ENCODE results near the gene NTN5. TPM values are rescaled to one million over a fixed set of nuclear protein-coding genes. Genes with fewer than 3 reads are reported as not detected.

Gene NTN5
- polyA plus RNA-seq, 2 donors: 0.25 to 0.39 TPM

GRCh38 chr19:48673436-48674100 is 751 bp upstream of the NTN5 start:
- Histone ChIP-seq H3K27me3 (ENCODE audit: control insufficient read depth in 1 of 2, insufficient read depth in 2 of 2, low read length in 2 of 2) (no peaks in the 10 kb centered on the region), H3K27ac (ENCODE audit: low read depth in 2 of 2, low read length in 1 of 2) (no peak overlapping the region), H3K9me3 (ENCODE audit: control insufficient read depth in 2 of 2, insufficient read depth in 1 of 2, low read depth in 1 of 2, low read length in 1 of 2) (no peaks in the 10 kb centered on the region), H3K4me3 (ENCODE audit: low read depth in 1 of 2, low read length in 2 of 2) (no peak overlapping the region), H3K4me1 (ENCODE audit: control insufficient read depth in 2 of 2, insufficient read depth in 2 of 2, low read length in 1 of 2) (peaks cover 3% of the 10 kb centered on the region in 2 donors), H3K36me3 (ENCODE audit: control insufficient read depth in 2 of 2, insufficient read depth in 2 of 2, low read length in 1 of 2) (no peaks in the 10 kb centered on the region)
- 82 to 83% methylated on average over 25 of the region's 25 CpGs for WGBS, 2 donors

- Histone ChIP-seq H3K27me3 (ENCODE audit: control insufficient read depth in 1 of 2, insufficient read depth in 2 of 2, low read length in 2 of 2) (no peaks in the 10 kb centered on the region), H3K4me1 (ENCODE audit: control insufficient read depth in 2 of 2, insufficient read depth in 2 of 2, low read length in 1 of 2) (peaks cover 0 to 2% of the 10 kb centered on the region in 2 donors), H3K4me3 (ENCODE audit: low read depth in 1 of 2, low read length in 2 of 2) (no peak overlapping the region), H3K36me3 (ENCODE audit: control insufficient read depth in 2 of 2, insufficient read depth in 2 of 2, low read length in 1 of 2) (no peaks in the 10 kb centered on the region), H3K9me3 (ENCODE audit: control insufficient read depth in 2 of 2, insufficient read depth in 1 of 2, low read depth in 1 of 2, low read length in 1 of 2) (no peaks in the 10 kb centered on the region), H3K27ac (ENCODE audit: low read depth in 2 of 2, low read length in 1 of 2) (no peak overlapping the region)
- 69 to 74% methylated on average over 9 to 10 of the region's 10 CpGs for WGBS, 2 donors
Observed at GRCh38 chr19:48671446-48671995, 1.3 kb downstream of the NTN5 start.

GRCh38 chr19:48670699-48671445 is 1.9 kb downstream of the NTN5 start:
- WGBS, 2 donors: 80 to 83% methylated on average over 21 of the region's 21 CpGs
- Histone ChIP-seq H3K4me1 (ENCODE audit: control insufficient read depth in 2 of 2, insufficient read depth in 2 of 2, low read length in 1 of 2) (no peaks in the 10 kb centered on the region), H3K36me3 (ENCODE audit: control insufficient read depth in 2 of 2, insufficient read depth in 2 of 2, low read length in 1 of 2) (no peaks in the 10 kb centered on the region), H3K27me3 (ENCODE audit: control insufficient read depth in 1 of 2, insufficient read depth in 2 of 2, low read length in 2 of 2) (no peaks in the 10 kb centered on the region), H3K9me3 (ENCODE audit: control insufficient read depth in 2 of 2, insufficient read depth in 1 of 2, low read depth in 1 of 2, low read length in 1 of 2) (no peaks in the 10 kb centered on the region), H3K27ac (ENCODE audit: low read depth in 2 of 2, low read length in 1 of 2) (no peak overlapping the region), H3K4me3 (ENCODE audit: low read depth in 1 of 2, low read length in 2 of 2) (no peak overlapping the region)

GRCh38 chr19:48669903-48670668 is 2.7 kb downstream of the NTN5 start:
- H3K27me3 ChIP-seq (ENCODE audit: control insufficient read depth in 1 of 2, insufficient read depth in 2 of 2, low read length in 2 of 2): no peaks in the 10 kb centered on the region
- H3K4me3 ChIP-seq (ENCODE audit: low read depth in 1 of 2, low read length in 2 of 2): no peak overlapping the region
- H3K4me1 ChIP-seq (ENCODE audit: control insufficient read depth in 2 of 2, insufficient read depth in 2 of 2, low read length in 1 of 2): no peaks in the 10 kb centered on the region
- H3K9me3 ChIP-seq (ENCODE audit: control insufficient read depth in 2 of 2, insufficient read depth in 1 of 2, low read depth in 1 of 2, low read length in 1 of 2): no peaks in the 10 kb centered on the region
- no peak overlapping the region for H3K27ac ChIP-seq (ENCODE audit: low read depth in 2 of 2, low read length in 1 of 2)
- 93 to 97% methylated on average over 26 of the region's 26 CpGs for WGBS, 2 donors
- H3K36me3 ChIP-seq (ENCODE audit: control insufficient read depth in 2 of 2, insufficient read depth in 2 of 2, low read length in 1 of 2): no peaks in the 10 kb centered on the region

- H3K27ac ChIP-seq (ENCODE audit: low read depth in 2 of 2, low read length in 1 of 2): no peak overlapping the region
- H3K27me3 ChIP-seq (ENCODE audit: control insufficient read depth in 1 of 2, insufficient read depth in 2 of 2, low read length in 2 of 2): no peaks in the 10 kb centered on the region
- 90 to 96% methylated on average over 2 of the region's 2 CpGs for WGBS, 2 donors
- H3K36me3 ChIP-seq (ENCODE audit: control insufficient read depth in 2 of 2, insufficient read depth in 2 of 2, low read length in 1 of 2): no peaks in the 10 kb centered on the region
- no peaks in the 10 kb centered on the region for H3K9me3 ChIP-seq (ENCODE audit: control insufficient read depth in 2 of 2, insufficient read depth in 1 of 2, low read depth in 1 of 2, low read length in 1 of 2)
- no peak overlapping the region for H3K4me3 ChIP-seq (ENCODE audit: low read depth in 1 of 2, low read length in 2 of 2)
- H3K4me1 ChIP-seq (ENCODE audit: control insufficient read depth in 2 of 2, insufficient read depth in 2 of 2, low read length in 1 of 2): no peaks in the 10 kb centered on the region
Observed at GRCh38 chr19:48668761-48669160, 4.1 kb downstream of the NTN5 start.

- Histone ChIP-seq H3K27ac (ENCODE audit: low read depth in 2 of 2, low read length in 1 of 2) (no peak overlapping the region), H3K4me3 (ENCODE audit: low read depth in 1 of 2, low read length in 2 of 2) (no peak overlapping the region)
- 63 to 69% methylated on average over 3 of the region's 3 CpGs for WGBS, 2 donors
Observed at GRCh38 chr19:48668332-48668731, 4.5 kb downstream of the NTN5 start.

GRCh38 chr19:48665786-48666185 is 7.0 kb downstream of the NTN5 start:
- H3K9me3 ChIP-seq (ENCODE audit: control insufficient read depth in 2 of 2, insufficient read depth in 1 of 2, low read depth in 1 of 2, low read length in 1 of 2): no peaks in the 10 kb centered on the region

More at GRCh38 chr19:48668332-48668731, 4.5 kb downstream of the NTN5 start:
- H3K27me3 ChIP-seq (ENCODE audit: control insufficient read depth in 1 of 2, insufficient read depth in 2 of 2, low read length in 2 of 2): no peaks in the 10 kb centered on the region
- H3K36me3 ChIP-seq (ENCODE audit: control insufficient read depth in 2 of 2, insufficient read depth in 2 of 2, low read length in 1 of 2): no peaks in the 10 kb centered on the region
- H3K4me1 ChIP-seq (ENCODE audit: control insufficient read depth in 2 of 2, insufficient read depth in 2 of 2, low read length in 1 of 2): no peaks in the 10 kb centered on the region
- H3K9me3 ChIP-seq (ENCODE audit: control insufficient read depth in 2 of 2, insufficient read depth in 1 of 2, low read depth in 1 of 2, low read length in 1 of 2): no peaks in the 10 kb centered on the region

GRCh38 chr19:48664476-48664875 is 8.3 kb downstream of the NTN5 start:
- no peaks in the 10 kb centered on the region for H3K36me3 ChIP-seq (ENCODE audit: control insufficient read depth in 2 of 2, insufficient read depth in 2 of 2, low read length in 1 of 2)
- H3K27me3 ChIP-seq (ENCODE audit: control insufficient read depth in 1 of 2, insufficient read depth in 2 of 2, low read length in 2 of 2): no peaks in the 10 kb centered on the region
- H3K4me1 ChIP-seq (ENCODE audit: control insufficient read depth in 2 of 2, insufficient read depth in 2 of 2, low read length in 1 of 2): no peaks in the 10 kb centered on the region
- WGBS, 2 donors: 89 to 92% methylated on average over 14 of the region's 14 CpGs
- H3K4me3 ChIP-seq (ENCODE audit: low read depth in 1 of 2, low read length in 2 of 2): no peak overlapping the region
- no peaks in the 10 kb centered on the region for H3K9me3 ChIP-seq (ENCODE audit: control insufficient read depth in 2 of 2, insufficient read depth in 1 of 2, low read depth in 1 of 2, low read length in 1 of 2)
- H3K27ac ChIP-seq (ENCODE audit: low read depth in 2 of 2, low read length in 1 of 2): no peak overlapping the region

More at GRCh38 chr19:48665786-48666185, 7.0 kb downstream of the NTN5 start:
- 67 to 76% methylated on average over 6 of the region's 6 CpGs for WGBS, 2 donors
- Histone ChIP-seq H3K27me3 (ENCODE audit: control insufficient read depth in 1 of 2, insufficient read depth in 2 of 2, low read length in 2 of 2) (no peaks in the 10 kb centered on the region), H3K4me1 (ENCODE audit: control insufficient read depth in 2 of 2, insufficient read depth in 2 of 2, low read length in 1 of 2) (no peaks in the 10 kb centered on the region), H3K4me3 (ENCODE audit: low read depth in 1 of 2, low read length in 2 of 2) (no peak overlapping the region), H3K36me3 (ENCODE audit: control insufficient read depth in 2 of 2, insufficient read depth in 2 of 2, low read length in 1 of 2) (no peaks in the 10 kb centered on the region), H3K27ac (ENCODE audit: low read depth in 2 of 2, low read length in 1 of 2) (no peak overlapping the region)

- no peaks in the 10 kb centered on the region for H3K27me3 ChIP-seq (ENCODE audit: control insufficient read depth in 1 of 2, insufficient read depth in 2 of 2, low read length in 2 of 2)
- no peak overlapping the region for H3K4me3 ChIP-seq (ENCODE audit: low read depth in 1 of 2, low read length in 2 of 2)
- H3K36me3 ChIP-seq (ENCODE audit: control insufficient read depth in 2 of 2, insufficient read depth in 2 of 2, low read length in 1 of 2): no peaks in the 10 kb centered on the region
- H3K27ac ChIP-seq (ENCODE audit: low read depth in 2 of 2, low read length in 1 of 2): no peak overlapping the region
- 88 to 97% methylated on average over 4 of the region's 4 CpGs for WGBS, 2 donors
- H3K9me3 ChIP-seq (ENCODE audit: control insufficient read depth in 2 of 2, insufficient read depth in 1 of 2, low read depth in 1 of 2, low read length in 1 of 2): no peaks in the 10 kb centered on the region
- H3K4me1 ChIP-seq (ENCODE audit: control insufficient read depth in 2 of 2, insufficient read depth in 2 of 2, low read length in 1 of 2): no peaks in the 10 kb centered on the region
Observed at GRCh38 chr19:48663667-48664066, 9.2 kb downstream of the NTN5 start.
